Fibroblast of lung (primary cell): ENCODE results near the gene RCCD1. TPM values are rescaled to one million over a fixed set of nuclear protein-coding genes. Genes with fewer than 3 reads are reported as not detected.

Experiments
- DNase-seq, 2 donors: peaks; one replicate each; pipeline versions ENCODE4 v3.0.0 to v3.0.0-alpha.2; 2010; ENCODE audit warnings: low read depth in 2 of 2
- H2AFZ ChIP-seq: 2 replicates; pipeline ENCODE4 v1.5.1; 2012; ENCODE audit warnings: low read length, control low read depth, inconsistent platforms
- H3K27ac ChIP-seq: 2 replicates; pipeline ENCODE4 v1.5.1; 2011; ENCODE audit warnings: low read length, control low read depth; ENCODE audit not compliant: insufficient read depth
- H3K27me3 ChIP-seq: 2 replicates; pipeline ENCODE4 v1.5.1; 2011; ENCODE audit warnings: mild to moderate bottlenecking, low read length; ENCODE audit not compliant: control insufficient read depth, insufficient read depth
- H3K36me3 ChIP-seq: 2 replicates; pipeline ENCODE4 v1.5.1; 2011; ENCODE audit warnings: low read length; ENCODE audit not compliant: control insufficient read depth, insufficient read depth
- H3K4me1 ChIP-seq: 2 replicates; pipeline ENCODE4 v1.5.1; 2011; ENCODE audit warnings: low read length; ENCODE audit not compliant: control insufficient read depth, insufficient read depth; ENCODE audit errors: extremely low read depth
- H3K4me2 ChIP-seq: 2 replicates; pipeline ENCODE4 v1.5.1; 2011; ENCODE audit warnings: low read length, control low read depth; ENCODE audit not compliant: insufficient read depth; ENCODE audit errors: extremely low read depth
- H3K4me3 ChIP-seq, 4 experiments: fragments of 200-600 bp in 1 of 4; sonication (generic) in 1 of 4; replicated peaks in 1 of 4; 2 replicates each; pipeline ENCODE4 v1.5.1; 2011 to 2016; ENCODE audit warnings: low read length in 4 of 4, low read depth in 3 of 4, mild to moderate bottlenecking in 3 of 4, control low read depth in 2 of 4, inconsistent platforms in 1 of 4, mixed read lengths in 1 of 4; ENCODE audit not compliant: insufficient read depth in 1 of 4; ENCODE audit errors: control extremely low read depth in 1 of 4
- H3K79me2 ChIP-seq: 2 replicates; pipeline ENCODE4 v1.5.1; 2012; ENCODE audit warnings: mild to moderate bottlenecking, low read length, inconsistent platforms; ENCODE audit not compliant: control insufficient read depth, insufficient read depth
- H3K9ac ChIP-seq: 2 replicates; pipeline ENCODE4 v1.5.1; 2011; ENCODE audit warnings: mild to moderate bottlenecking, low read length, control low read depth; ENCODE audit not compliant: insufficient read depth
- H3K9me3 ChIP-seq: 2 replicates; pipeline ENCODE4 v1.5.1; 2012; ENCODE audit warnings: low read depth, low read length; ENCODE audit not compliant: control insufficient read depth, insufficient read depth
- H4K20me1 ChIP-seq: 2 replicates; pipeline ENCODE4 v1.5.1; 2011; ENCODE audit warnings: low read length; ENCODE audit not compliant: control insufficient read depth, insufficient read depth; ENCODE audit errors: extremely low read depth
- EZH2 ChIP-seq: IDR thresholded peaks from 2 replicates; pipeline ENCODE4 v1.5.1; 2012; ENCODE audit warnings: low read length, control low read depth, mild to moderate bottlenecking; ENCODE audit errors: missing control alignments
- polyA plus RNA-seq, 2 donors: library from polyadenylated mRNA; depleted of rRNA in 1 of 2; stranded (reverse) in 1 of 2; unstranded in 1 of 2; fragments of >200 nt; gene quantifications; 2 replicates each; pipeline ENCODE4 v1.2.1, GENCODE V29; 2011 to 2012; ENCODE audit warnings: missing spikeins in 1 of 2
- total RNA-seq: library from RNA; depleted of rRNA; stranded (reverse); fragments of >200 nt; gene quantifications from 2 replicates; pipeline ENCODE4 v1.2.1, GENCODE V29; 2014
- TF ChIP-seq, protein P1 (sequence below), 2 donors: IDR thresholded peaks in 1 of 2; conservative IDR thresholded peaks in 1 of 2; 1 replicate in 1 of 2; 2 replicates in 1 of 2; pipeline ENCODE4 v1.5.1; 2011 to 2012; ENCODE audit warnings: low read length in 2 of 2, control low read depth in 1 of 2, inconsistent platforms in 1 of 2, low read depth in 1 of 2, mild to moderate bottlenecking in 1 of 2

Gene RCCD1
- total and polyA plus RNA-seq, 2 donors (not counting 1 experiment from before 2014, with no cell fraction given): 5.9 to 14.2 TPM

DNA sequence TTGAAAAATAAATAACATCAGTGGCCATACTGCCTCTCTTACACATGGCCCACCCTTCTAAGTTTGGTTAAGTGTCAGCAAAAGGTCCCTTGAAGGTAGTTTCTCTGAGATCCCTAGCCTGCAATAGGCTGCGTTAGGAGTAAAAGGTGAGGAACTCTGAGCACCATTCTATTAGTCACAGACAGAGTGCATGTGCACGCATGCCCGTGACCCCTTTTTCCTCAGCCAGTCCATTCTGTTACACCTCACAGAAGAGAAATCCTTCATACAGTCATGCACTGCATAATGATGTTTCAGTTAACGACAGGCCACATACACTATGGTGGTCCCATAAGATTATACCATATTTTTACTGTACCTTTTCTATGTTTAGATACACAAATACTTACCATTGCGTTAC lies 12.5 kb downstream of the RCCD1 start:
- no peaks in the 10 kb centered on the region for H3K4me1 ChIP-seq
- no peak overlapping the region for H3K27ac ChIP-seq
- TF ChIP-seq EZH2: no peak
- TF ChIP-seq, protein P1, sequence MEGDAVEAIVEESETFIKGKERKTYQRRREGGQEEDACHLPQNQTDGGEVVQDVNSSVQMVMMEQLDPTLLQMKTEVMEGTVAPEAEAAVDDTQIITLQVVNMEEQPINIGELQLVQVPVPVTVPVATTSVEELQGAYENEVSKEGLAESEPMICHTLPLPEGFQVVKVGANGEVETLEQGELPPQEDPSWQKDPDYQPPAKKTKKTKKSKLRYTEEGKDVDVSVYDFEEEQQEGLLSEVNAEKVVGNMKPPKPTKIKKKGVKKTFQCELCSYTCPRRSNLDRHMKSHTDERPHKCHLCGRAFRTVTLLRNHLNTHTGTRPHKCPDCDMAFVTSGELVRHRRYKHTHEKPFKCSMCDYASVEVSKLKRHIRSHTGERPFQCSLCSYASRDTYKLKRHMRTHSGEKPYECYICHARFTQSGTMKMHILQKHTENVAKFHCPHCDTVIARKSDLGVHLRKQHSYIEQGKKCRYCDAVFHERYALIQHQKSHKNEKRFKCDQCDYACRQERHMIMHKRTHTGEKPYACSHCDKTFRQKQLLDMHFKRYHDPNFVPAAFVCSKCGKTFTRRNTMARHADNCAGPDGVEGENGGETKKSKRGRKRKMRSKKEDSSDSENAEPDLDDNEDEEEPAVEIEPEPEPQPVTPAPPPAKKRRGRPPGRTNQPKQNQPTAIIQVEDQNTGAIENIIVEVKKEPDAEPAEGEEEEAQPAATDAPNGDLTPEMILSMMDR (conservative IDR thresholded peaks at IDR 0.05 in 1 of 2, IDR thresholded peaks at IDR 0.05 in 1 of 2; ENCODE audit: low read depth in 1 of 2, low read length in 2 of 2): no peak
- no peaks in the 10 kb centered on the region for H3K79me2 ChIP-seq
- H3K4me2 ChIP-seq: no peak overlapping the region
- H3K9me3 ChIP-seq: no peaks in the 10 kb centered on the region
- H3K4me3 ChIP-seq: no peak overlapping the region
- H2AFZ ChIP-seq: no peak overlapping the region
- peaks cover 16% of the 10 kb centered on the region for H3K36me3 ChIP-seq
- H3K27me3 ChIP-seq: no peaks in the 10 kb centered on the region
- H3K9ac ChIP-seq: no peak overlapping the region
- no peak for DNase-seq
- H4K20me1 ChIP-seq: no peaks in the 10 kb centered on the region

DNA sequence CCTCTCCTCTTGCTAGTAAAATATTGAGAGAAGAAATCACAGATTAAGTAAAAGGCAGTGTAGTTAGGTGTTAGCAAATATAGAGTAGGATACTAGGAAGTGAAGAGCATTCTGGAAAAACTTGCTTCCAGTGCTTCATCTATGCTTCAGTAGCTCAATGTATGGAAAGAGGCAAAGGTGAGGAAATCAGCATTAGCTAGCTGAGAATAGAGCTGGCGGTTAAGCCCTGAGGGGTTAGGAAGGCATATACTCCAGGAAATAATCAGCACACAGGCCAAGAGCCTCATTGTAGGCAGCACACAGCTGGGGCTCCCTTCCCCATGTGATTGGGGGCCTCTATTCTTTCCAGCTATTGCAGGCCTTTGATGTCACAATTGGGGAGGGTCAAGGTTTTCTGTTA lies 13.8 kb downstream of the RCCD1 start:
- H4K20me1 ChIP-seq: no peaks in the 10 kb centered on the region
- no peak overlapping the region for H3K4me2 ChIP-seq
- H2AFZ ChIP-seq: no peak overlapping the region
- no peaks in the 10 kb centered on the region for H3K79me2 ChIP-seq
- TF ChIP-seq, protein P1 (conservative IDR thresholded peaks at IDR 0.05 in 1 of 2, IDR thresholded peaks at IDR 0.05 in 1 of 2; ENCODE audit: low read depth in 1 of 2, low read length in 2 of 2): no peak
- no peak for TF ChIP-seq EZH2
- no peaks in the 10 kb centered on the region for H3K27me3 ChIP-seq
- H3K27ac ChIP-seq: no peak overlapping the region
- no peaks in the 10 kb centered on the region for H3K9me3 ChIP-seq
- DNase-seq: no peak
- no peak overlapping the region for H3K9ac ChIP-seq
- peaks cover 16% of the 10 kb centered on the region for H3K36me3 ChIP-seq
- H3K4me1 ChIP-seq: no peaks in the 10 kb centered on the region
- no peak overlapping the region for H3K4me3 ChIP-seq

DNA sequence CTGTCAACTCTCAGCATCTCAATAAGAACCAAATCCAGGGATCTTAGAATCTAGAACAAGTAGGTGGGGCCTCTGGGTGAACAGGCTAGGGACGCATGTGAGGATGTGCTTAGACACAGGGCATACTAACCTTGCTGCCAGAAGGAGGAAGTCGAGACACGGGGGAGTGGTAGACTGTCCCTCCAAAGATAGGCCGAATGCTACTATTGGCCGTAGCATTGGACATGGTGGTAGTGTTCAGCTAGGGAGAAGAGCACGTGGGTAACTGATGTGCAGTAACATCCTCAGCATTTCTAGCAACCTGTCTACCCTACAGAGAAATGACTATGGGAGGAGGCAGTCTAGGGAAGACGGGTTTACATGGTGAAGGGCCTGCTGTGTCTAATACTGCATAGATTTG lies 15.6 kb downstream of the RCCD1 start:
- no peak overlapping the region for H3K4me3 ChIP-seq
- no peak overlapping the region for H3K9ac ChIP-seq
- no peaks in the 10 kb centered on the region for H3K4me1 ChIP-seq
- peaks cover 22% of the 10 kb centered on the region for H3K36me3 ChIP-seq
- H3K27me3 ChIP-seq: no peaks in the 10 kb centered on the region
- no peaks in the 10 kb centered on the region for H3K79me2 ChIP-seq
- no peak overlapping the region for H3K27ac ChIP-seq
- no peaks in the 10 kb centered on the region for H4K20me1 ChIP-seq
- H3K4me2 ChIP-seq: no peak overlapping the region
- H2AFZ ChIP-seq: no peak overlapping the region
- H3K9me3 ChIP-seq: no peaks in the 10 kb centered on the region
- no peak for DNase-seq
- TF ChIP-seq, protein P1 (conservative IDR thresholded peaks at IDR 0.05 in 1 of 2, IDR thresholded peaks at IDR 0.05 in 1 of 2; ENCODE audit: low read depth in 1 of 2, low read length in 2 of 2): no peak
- no peak for TF ChIP-seq EZH2
